Measurements from ENCODE around the gene RASL10A.

RASL10A gene

GRCh38 chr22:29316141-29316828 lies 788 bp upstream of the RASL10A start:
- DNase-seq, result no peak

- peak; percentile 79 for DNase-seq
Measured at GRCh38 chr22:29314537-29315285, 786 bp downstream of the RASL10A start.

- DNase-seq, result peak; percentile 46
Measured at GRCh38 chr22:29313576-29314466, 1.7 kb downstream of the RASL10A start.

- peak; percentile 64 for DNase-seq
Measured at GRCh38 chr22:29313126-29313575, 2.3 kb downstream of the RASL10A start.

- peak; percentile 17 for DNase-seq
Measured at GRCh38 chr22:29312218-29313125, 3.0 kb downstream of the RASL10A start.

- DNase-seq, result peak; percentile 29
Measured at GRCh38 chr22:29311464-29312217, 3.9 kb downstream of the RASL10A start.

GRCh38 chr22:29310863-29311339 lies 4.6 kb downstream of the RASL10A start:
- peak; percentile 93 for DNase-seq

GRCh38 chr22:29310065-29310862 lies 5.2 kb downstream of the RASL10A start:
- no peak for DNase-seq

- DNase-seq, result peak; percentile 23
Measured at GRCh38 chr22:29309332-29310064, 6.0 kb downstream of the RASL10A start.

GRCh38 chr22:29308791-29309262 lies 6.7 kb downstream of the RASL10A start:
- no peak for DNase-seq

- peak; percentile 9 for DNase-seq
Measured at GRCh38 chr22:29308148-29308790, 7.2 kb downstream of the RASL10A start.

GRCh38 chr22:29307596-29308147 lies 7.8 kb downstream of the RASL10A start:
- DNase-seq, result no peak

- no peak for DNase-seq
Measured at GRCh38 chr22:29306835-29307595, 8.5 kb downstream of the RASL10A start.

- DNase-seq, result peak; percentile 94
Measured at GRCh38 chr22:29306175-29306834, 9.2 kb downstream of the RASL10A start, which contains the start of gene GAS2L1. Gene GAS2L1, plus strand, starts transcription at chr22:29306650. Its CDS starts 1,456 bp downstream, at chr22:29308106.

GRCh38 chr22:29305836-29306174 lies 9.7 kb downstream of the RASL10A start:
- no peak for DNase-seq

GRCh38 chr22:29302681-29303465 lies 12.6 kb downstream of the RASL10A start:
- no peak for DNase-seq

GRCh38 chr22:29302402-29302680 lies 13.2 kb downstream of the RASL10A start:
- no peak for DNase-seq
